Prostate gland (tissue), 2 donors: ENCODE data around the gene DNAH10.

Experiments used
- POLR2A ChIP-seq: fragments of 450-650 bp; IDR thresholded peaks from one replicate; pipeline ENCODE4 v1.6.1; 2016; ENCODE audit warnings: antibody characterized with exemption, mild to moderate bottlenecking
- POLR2AphosphoS5 ChIP-seq: sonication (generic); formaldehyde crosslinking; IDR thresholded peaks from one replicate; pipeline ENCODE4 v1.6.1; 2017; ENCODE audit warnings: antibody characterized with exemption
- TF ChIP-seq, protein P1 (sequence below), 4 experiments: fragments of 200-600 bp in 2 of 4; fragments of 450-650 bp in 2 of 4; sonication (generic) in 2 of 4; IDR thresholded peaks; 1 replicate in 3 of 4; 2 replicates in 1 of 4; pipeline ENCODE4 v1.5.1; 2016 to 2019; ENCODE audit warnings: antibody characterized with exemption in 4 of 4, mild to moderate bottlenecking in 2 of 4, moderate library complexity in 2 of 4

DNA sequence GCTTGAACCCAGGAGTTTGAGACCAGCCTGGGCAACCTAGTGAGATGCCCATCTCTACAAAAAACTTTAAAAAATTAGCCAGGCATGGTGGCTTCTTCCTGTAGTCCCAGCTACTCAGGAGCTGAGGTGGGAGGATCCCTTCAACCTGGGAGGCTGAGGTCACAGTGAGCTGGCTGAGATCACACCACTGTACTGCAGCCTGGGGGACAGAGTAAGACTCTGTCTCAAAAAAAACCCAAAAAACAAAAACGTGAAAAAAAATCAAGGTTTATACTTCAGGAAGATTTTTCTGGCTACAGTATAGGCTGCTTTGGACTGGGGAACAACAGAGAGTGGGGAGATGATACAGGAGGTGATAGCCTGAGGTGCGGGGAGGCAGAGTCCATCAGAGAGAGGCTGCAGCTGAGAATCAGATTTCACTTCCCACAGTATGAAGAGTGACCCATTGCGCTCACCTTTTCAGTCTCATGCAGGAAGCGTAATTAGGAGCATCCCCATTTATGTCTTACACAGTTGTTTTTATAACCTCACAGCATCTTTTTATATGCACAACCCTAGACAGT is 28.9 kb downstream of the DNAH10 start:
- TF ChIP-seq, protein P1, sequence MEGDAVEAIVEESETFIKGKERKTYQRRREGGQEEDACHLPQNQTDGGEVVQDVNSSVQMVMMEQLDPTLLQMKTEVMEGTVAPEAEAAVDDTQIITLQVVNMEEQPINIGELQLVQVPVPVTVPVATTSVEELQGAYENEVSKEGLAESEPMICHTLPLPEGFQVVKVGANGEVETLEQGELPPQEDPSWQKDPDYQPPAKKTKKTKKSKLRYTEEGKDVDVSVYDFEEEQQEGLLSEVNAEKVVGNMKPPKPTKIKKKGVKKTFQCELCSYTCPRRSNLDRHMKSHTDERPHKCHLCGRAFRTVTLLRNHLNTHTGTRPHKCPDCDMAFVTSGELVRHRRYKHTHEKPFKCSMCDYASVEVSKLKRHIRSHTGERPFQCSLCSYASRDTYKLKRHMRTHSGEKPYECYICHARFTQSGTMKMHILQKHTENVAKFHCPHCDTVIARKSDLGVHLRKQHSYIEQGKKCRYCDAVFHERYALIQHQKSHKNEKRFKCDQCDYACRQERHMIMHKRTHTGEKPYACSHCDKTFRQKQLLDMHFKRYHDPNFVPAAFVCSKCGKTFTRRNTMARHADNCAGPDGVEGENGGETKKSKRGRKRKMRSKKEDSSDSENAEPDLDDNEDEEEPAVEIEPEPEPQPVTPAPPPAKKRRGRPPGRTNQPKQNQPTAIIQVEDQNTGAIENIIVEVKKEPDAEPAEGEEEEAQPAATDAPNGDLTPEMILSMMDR (IDR thresholded peaks at IDR 0.05) = no peak
- no peak for TF ChIP-seq POLR2AphosphoS5
- TF ChIP-seq POLR2A = no peak
